ENCODE measurements around the gene SNRPN.

- TF ChIP-seq CTCF (IDR thresholded peaks at IDR 0.05): no peak
- TF ChIP-seq POLR2A (IDR thresholded peaks at IDR 0.05): no peak
These were observed 8.1 kb downstream of the SNRPN start for GRCh38 chr15:24962880-24963279.

All from tibial nerve (tissue), 3 donors.